GM10248 (cell line): ENCODE data around the gene GRIK4.
A peak's percentile ranks its signal among the peaks of the same experiment; 100 is the strongest.
"Not testable (repeated sequence)": the region's sequence is repeated elsewhere in the genome, so short reads cannot be mapped to it uniquely, and the experiment has no call there.

ENCODE experiments used
- CTCF ChIA-PET: fragments of 300-600 bp; sonication (Branson Sonifier 250); formaldehyde crosslinking; extraction: SDS; loops from one replicate; lab custom pipeline; 2021; ENCODE audit warnings: antibody characterized with exemption; lab: Yijun Ruan, JAX
- POLR2A ChIA-PET: fragments of 350-650 bp; sonication (Branson Sonifier 250); formaldehyde crosslinking; extraction: SDS; loops from one replicate; lab custom pipeline; 2020; ENCODE audit warnings: antibody characterized with exemption; lab: Yijun Ruan, JAX
- DNase-seq: peaks from one replicate; pipeline ENCODE4 v3.0.0; 2012; ENCODE audit errors: extremely low spot score
- CTCF ChIP-seq: IDR thresholded peaks from 2 replicates; pipeline ENCODE4 v1.5.1; 2012; ENCODE audit warnings: mild to moderate bottlenecking, low read depth; ENCODE audit errors: extremely low read depth, missing control alignments, control extremely low read depth

The GRIK4 gene

GRCh38 chr11:120622189-120622875, 110.8 kb downstream of the GRIK4 start:
- CTCF ChIA-PET: interaction anchor here (0.7 to 5.1 kb wide), 5 partner anchors 8 to 287 kb away, joined by 3 to 26 read pairs (median 3); no protein-coding TSS in a partner anchor
- POLR2A ChIA-PET: no interaction called here
- no peak for DNase-seq
- TF ChIP-seq CTCF: peak; percentile 36

GRCh38 chr11:120624992-120625391, 113.4 kb downstream of the GRIK4 start:
- CTCF ChIA-PET: interaction anchor here (0.8 to 5.1 kb wide), 2 partner anchors 8 to 12 kb away, joined by 3 to 26 read pairs; no protein-coding TSS in a partner anchor
- POLR2A ChIA-PET, DNase-seq: not testable (repeated sequence)

- CTCF ChIA-PET: interaction anchor here (0.8 to 5.1 kb wide), 2 partner anchors 8 to 13 kb away, joined by 3 to 26 read pairs; no protein-coding TSS in a partner anchor
- POLR2A ChIA-PET: no interaction called here
- DNase-seq: no peak
- TF ChIP-seq CTCF: no peak
These were observed 114.0 kb downstream of the GRIK4 start for GRCh38 chr11:120625565-120625964.

- no peak for DNase-seq
- ChIA-PET CTCF (interaction anchor here (1.5 kb wide), 1 partner anchor 33 kb away, joined by 4 read pairs; no protein-coding TSS in a partner anchor), POLR2A (no interaction called here)
- TF ChIP-seq CTCF: no peak
These were observed 115.2 kb downstream of the GRIK4 start for GRCh38 chr11:120626791-120627190.

- no peak for DNase-seq
- CTCF ChIA-PET: interaction anchor here (1.5 kb wide), 1 partner anchor 32 kb away, joined by 4 read pairs; no protein-coding TSS in a partner anchor
- POLR2A ChIA-PET: no interaction called here
- TF ChIP-seq CTCF: no peak
These were observed 116.0 kb downstream of the GRIK4 start for GRCh38 chr11:120627327-120628163.

GRCh38 chr11:120629407-120630080, 118.0 kb downstream of the GRIK4 start:
- CTCF ChIA-PET: interaction anchor here (0.7 to 1.1 kb wide), 3 partner anchors 10 to 56 kb away, joined by 3 to 4 read pairs (median 3); no protein-coding TSS in a partner anchor
- TF ChIP-seq CTCF: no peak
- no peak for DNase-seq
- POLR2A ChIA-PET: no interaction called here
